H1 (cell line): ENCODE results near the gene SDHAF2. TPM values are rescaled to one million over a fixed set of nuclear protein-coding genes. Genes with fewer than 3 reads are reported as not detected.
A peak's percentile ranks its signal among the peaks of the same experiment; 100 is the strongest.

Experiments
- BACH1 ChIP-seq: IDR thresholded peaks from 2 replicates; pipeline ENCODE4 v1.6.1; 2012; ENCODE audit warnings: low read length, improper control_type of control experiment
- BCL11A ChIP-seq, 2 experiments: IDR thresholded peaks; one replicate each; pipeline ENCODE4 v1.6.1; 2011; ENCODE audit warnings: low read depth in 2 of 2, low read length in 2 of 2, mild to moderate bottlenecking in 2 of 2
- BRCA1 ChIP-seq: IDR thresholded peaks from 2 replicates; pipeline ENCODE4 v1.6.1; 2012; ENCODE audit warnings: low read depth, low read length, improper control_type of control experiment
- CBX5 ChIP-seq: fragments of 300-800, 300-1000 bp; sonication (generic); IDR thresholded peaks from 2 replicates; pipeline ENCODE4 v1.7.1; 2016; ENCODE audit warnings: antibody characterized with exemption, low read length, low read depth
- CBX8 ChIP-seq: fragments of 300-800, 300-1000 bp; sonication (generic); IDR thresholded peaks from 2 replicates; pipeline ENCODE4 v1.7.1; 2016; ENCODE audit warnings: low read depth, low read length, borderline replicate concordance
- EZH2 ChIP-seq: fragments of 200-600 bp; sonication (generic); IDR thresholded peaks from 2 replicates; pipeline ENCODE4 v1.7.1; 2012; ENCODE audit warnings: low read depth, mild to moderate bottlenecking, moderate library complexity, low read length, inconsistent platforms; ENCODE audit not compliant: severe bottlenecking
- GABPA ChIP-seq: IDR thresholded peaks from 2 replicates; pipeline ENCODE4 v1.6.1; 2011; ENCODE audit warnings: mild to moderate bottlenecking, low read length, moderate library complexity, borderline replicate concordance; ENCODE audit not compliant: insufficient read depth
- JUND ChIP-seq: IDR thresholded peaks from 2 replicates; pipeline ENCODE4 v1.6.1; 2011; ENCODE audit warnings: mild to moderate bottlenecking, improper control_type of control experiment, low read length
- KDM5A ChIP-seq: fragments of 200-600 bp; IDR thresholded peaks from 2 replicates; pipeline ENCODE4 v1.7.1; 2012; ENCODE audit warnings: mild to moderate bottlenecking, low read length, inconsistent platforms, mixed read lengths
- MAFK ChIP-seq: IDR thresholded peaks from 2 replicates; pipeline ENCODE4 v1.6.1; 2012; ENCODE audit warnings: low read depth, mild to moderate bottlenecking, improper control_type of control experiment, low read length
- NANOG ChIP-seq: IDR thresholded peaks from 2 replicates; pipeline ENCODE4 v1.6.1; 2011; ENCODE audit warnings: low read length, low read depth, mild to moderate bottlenecking, inconsistent platforms; ENCODE audit not compliant: insufficient read depth, poor library complexity, severe bottlenecking
- PHF8 ChIP-seq: fragments of 200-600 bp; sonication (generic); conservative IDR thresholded peaks from 2 replicates; pipeline ENCODE4 v1.7.1; 2012; ENCODE audit warnings: low read depth, mild to moderate bottlenecking, inconsistent platforms, low read length, moderate library complexity
- RBBP5 ChIP-seq: IDR thresholded peaks from 2 replicates; pipeline ENCODE4 v1.7.1; 2012; ENCODE audit warnings: low read depth, mild to moderate bottlenecking, inconsistent platforms, low read length, moderate library complexity, borderline replicate concordance
- RFX5 ChIP-seq: IDR thresholded peaks from 2 replicates; pipeline ENCODE4 v1.6.1; 2011; ENCODE audit warnings: low read depth, low read length, improper control_type of control experiment, borderline replicate concordance
- RNF2 ChIP-seq: fragments of 200-900, 300-1000 bp; sonication (generic); IDR thresholded peaks from 2 replicates; pipeline ENCODE4 v1.7.1; 2016; ENCODE audit warnings: borderline replicate concordance, low read depth, mild to moderate bottlenecking, antibody characterized with exemption, low read length; ENCODE audit not compliant: poor library complexity, severe bottlenecking; ENCODE audit errors: missing control alignments
- SIN3A ChIP-seq, 2 experiments: IDR thresholded peaks in 1 of 2; conservative IDR thresholded peaks in 1 of 2; 2 replicates each; pipeline ENCODE4 v1.6.1; 2011 to 2012; ENCODE audit warnings: low read length in 2 of 2, improper control_type of control experiment in 1 of 2, low read depth in 1 of 2, mild to moderate bottlenecking in 1 of 2
- SRF ChIP-seq: IDR thresholded peaks from 2 replicates; pipeline ENCODE4 v1.6.1; 2011; ENCODE audit warnings: mild to moderate bottlenecking, low read depth, low read length, moderate library complexity
- TAF1 ChIP-seq: IDR thresholded peaks from 2 replicates; pipeline ENCODE4 v1.6.1; 2011; ENCODE audit warnings: mild to moderate bottlenecking, low read depth, low read length
- TAF7 ChIP-seq: optimal IDR thresholded peaks from 2 replicates; pipeline ENCODE3; 2011; ENCODE audit warnings: low read depth, mild to moderate bottlenecking, inconsistent platforms, low read length, moderate library complexity, borderline replicate concordance
- TCF12 ChIP-seq: IDR thresholded peaks from 2 replicates; pipeline ENCODE4 v1.6.1; 2011; ENCODE audit warnings: low read depth, mild to moderate bottlenecking, low read length
- TEAD4 ChIP-seq: IDR thresholded peaks from 2 replicates; pipeline ENCODE4 v1.6.1; 2012; ENCODE audit warnings: low read depth, low read length, inconsistent platforms, mixed read lengths
- polyA plus RNA-seq, 7 experiments: library from polyadenylated mRNA; depleted of rRNA in 3 of 7; stranded (reverse) in 5 of 7; unstranded in 2 of 7; fragments of >200 nt in 5 of 7; fragments of 200-250 nt in 2 of 7; gene quantifications; 1 replicate in 5 of 7; 2 replicates in 1 of 7; 4 replicates in 1 of 7; pipeline versions ENCODE4 v1.2.1 to v1.2.3, GENCODE V29; 2011 to 2013; ENCODE audit warnings: missing spikeins in 2 of 7, mixed read lengths in 2 of 7
- total RNA-seq: library from RNA; stranded (reverse); fragmentation: NEBNext Ultra II Directional; extraction: Animal tissue kit (Norgen Biotek cat#: 25700); gene quantifications from 2 replicates; pipeline ENCODE4 v1.2.1, GENCODE V29; 2021
- TF ChIP-seq, protein P1 (sequence below): IDR thresholded peaks from 2 replicates; pipeline ENCODE4 v1.6.1; 2011; ENCODE audit warnings: low read length, improper control_type of control experiment

The SDHAF2 gene
- total and polyA plus RNA-seq, 2 of the 8 experiments (the other 6 are each of a cell fraction or from before 2014, with no cell fraction given): 41.0 to 114 TPM

GRCh38 chr11:61429691-61430582, at the start of gene SDHAF2, which contains the start of gene CPSF7 (continued):
- TF ChIP-seq KDM5A: peak; percentile 87
- TF ChIP-seq BACH1: no peak
- TF ChIP-seq SRF: no peak
- TF ChIP-seq GABPA: peak; percentile 97
- TF ChIP-seq TAF7: peak; percentile 28
- TF ChIP-seq TCF12: no peak
- no peak for TF ChIP-seq NANOG
- 0 out of 2 replicates have a peak, but pooled peaks have one; percentile 2 for TF ChIP-seq TEAD4
- TF ChIP-seq, protein P1, sequence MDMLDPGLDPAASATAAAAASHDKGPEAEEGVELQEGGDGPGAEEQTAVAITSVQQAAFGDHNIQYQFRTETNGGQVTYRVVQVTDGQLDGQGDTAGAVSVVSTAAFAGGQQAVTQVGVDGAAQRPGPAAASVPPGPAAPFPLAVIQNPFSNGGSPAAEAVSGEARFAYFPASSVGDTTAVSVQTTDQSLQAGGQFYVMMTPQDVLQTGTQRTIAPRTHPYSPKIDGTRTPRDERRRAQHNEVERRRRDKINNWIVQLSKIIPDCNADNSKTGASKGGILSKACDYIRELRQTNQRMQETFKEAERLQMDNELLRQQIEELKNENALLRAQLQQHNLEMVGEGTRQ: no peak
- no peak for TF ChIP-seq RFX5
- peak; percentile 86 for TF ChIP-seq TAF1
- TF ChIP-seq SIN3A (conservative IDR thresholded peaks at IDR 0.05 in 1 of 2, IDR thresholded peaks at IDR 0.05 in 1 of 2; ENCODE audit: low read depth in 1 of 2, low read length in 2 of 2): peak in 1 of 2 experiments; percentile 63; a peak in 1 of 4 replicates
- TF ChIP-seq CBX5: no peak
- no peak for TF ChIP-seq MAFK
- peak; percentile 99 for TF ChIP-seq PHF8
- no peak for TF ChIP-seq BRCA1
- TF ChIP-seq BCL11A (IDR thresholded peaks at IDR 0.05; ENCODE audit: low read depth in 2 of 2, low read length in 2 of 2): no peak
- peak; percentile 81; the same call in 1 of the 2 replicates for TF ChIP-seq RBBP5
- no peak for TF ChIP-seq RNF2
- no peak for TF ChIP-seq EZH2
- TF ChIP-seq JUND: no peak
- no peak for TF ChIP-seq CBX8
